LNCAP (cell line): ENCODE results near the gene FGF4.

Experiments
- CTCF ChIP-seq: fragments of 450-650 bp; IDR thresholded peaks from 2 replicates; pipeline ENCODE4 v1.5.1; 2017; ENCODE audit warnings: mild to moderate bottlenecking

Gene FGF4

GRCh38 chr11:69799097-69799496, 24.0 kb upstream of the FGF4 start:
- no peak for TF ChIP-seq CTCF

DNA sequence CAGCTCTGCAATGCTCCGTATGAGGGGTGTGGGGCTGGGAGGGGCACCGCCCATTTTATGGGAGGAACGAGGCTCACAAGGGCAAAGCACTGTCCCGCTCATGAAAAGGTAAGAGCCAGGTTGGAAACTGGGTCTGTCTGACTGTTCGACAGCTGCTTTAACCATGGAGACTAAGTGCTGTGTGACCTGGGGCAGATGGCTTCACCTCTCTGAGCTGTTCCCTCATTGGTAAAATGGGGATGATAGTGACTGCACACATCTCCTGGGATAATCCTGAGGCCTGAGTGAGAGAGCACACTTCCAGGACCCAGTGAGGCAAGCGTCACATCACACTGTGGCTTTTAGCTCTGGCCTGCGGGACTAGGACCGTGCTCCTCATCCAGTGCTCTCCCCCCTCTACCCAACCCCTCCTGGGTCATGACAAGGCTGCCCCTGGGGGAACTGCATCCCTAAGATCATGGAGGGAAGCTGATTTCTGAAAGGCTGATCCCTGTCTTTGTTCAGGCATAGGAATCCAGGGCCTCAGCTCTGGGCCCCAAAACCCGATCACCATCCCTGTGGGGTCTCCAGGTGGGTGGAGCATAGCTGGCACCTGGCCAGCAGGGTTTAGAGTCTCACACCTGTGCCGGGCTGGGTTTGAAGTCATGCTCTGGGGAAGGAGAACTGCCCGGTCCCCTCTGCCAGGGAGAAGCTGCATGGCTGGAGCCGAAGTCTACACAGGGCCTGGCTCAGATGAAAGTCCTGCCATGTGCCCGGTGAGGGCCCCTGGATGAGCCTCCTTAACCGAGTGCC, 22.8 kb upstream of the FGF4 start:
- no peak for TF ChIP-seq CTCF

GRCh38 chr11:69797156-69797555, 22.0 kb upstream of the FGF4 start:
- TF ChIP-seq CTCF, result no peak

GRCh38 chr11:69796063-69796462, 20.9 kb upstream of the FGF4 start:
- no peak for TF ChIP-seq CTCF

- TF ChIP-seq CTCF, result no peak
Measured at GRCh38 chr11:69791276-69792180, 16.4 kb upstream of the FGF4 start.

DNA sequence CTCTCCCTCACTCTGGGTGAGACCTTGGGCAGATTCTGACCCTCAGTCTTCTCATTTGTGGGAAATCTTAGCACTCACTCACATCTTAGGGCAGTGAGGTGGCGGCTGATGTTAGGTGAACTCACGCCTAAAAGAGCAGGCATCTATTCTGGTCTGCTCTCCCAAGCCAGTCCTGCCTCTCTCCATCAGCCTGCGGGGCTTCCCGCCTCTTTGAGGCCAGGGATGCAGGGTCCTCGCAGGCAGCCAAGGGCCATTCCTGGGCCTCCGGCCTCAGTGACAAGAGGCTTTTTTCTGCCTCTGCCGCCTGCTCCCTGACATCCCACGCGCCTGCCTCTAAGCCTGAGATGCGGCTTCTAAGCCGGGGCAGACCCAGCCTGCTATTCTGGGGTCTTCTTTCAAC, 13.8 kb upstream of the FGF4 start:
- no peak for TF ChIP-seq CTCF

- TF ChIP-seq CTCF, result no peak
Measured at GRCh38 chr11:69787906-69788305, 12.8 kb upstream of the FGF4 start.
